CD4-positive, alpha-beta memory T cell (primary cell): ENCODE data around the gene DKK3. TPM values are rescaled to one million over a fixed set of nuclear protein-coding genes. Genes with fewer than 3 reads are reported as not detected.

Experiments
- CTCF ChIA-PET: fragments of 350-600 bp; sonication (Branson Sonifier 250); formaldehyde crosslinking; loops from one replicate; lab custom pipeline; 2021; ENCODE audit warnings: inconsistent platforms; ENCODE audit not compliant: partially characterized antibody; lab: Charles Lee
- POLR2A ChIA-PET: fragments of 350-600 bp; sonication (Branson Sonifier 250); formaldehyde crosslinking; loops from one replicate; lab custom pipeline; 2021; ENCODE audit not compliant: partially characterized antibody; lab: Charles Lee
- DNase-seq, 5 donors: peaks; one replicate each; pipeline versions ENCODE4 v3.0.0 to v3.0.0-alpha.2; 2020 to 2022; ENCODE audit warnings: mixed read lengths in 1 of 5
- H3K27ac ChIP-seq: one replicate; pipeline ENCODE4 v1.7.0; 2013; ENCODE audit warnings: low read depth, low read length
- H3K27me3 ChIP-seq: 2 replicates; pipeline ENCODE4 v1.7.0; 2013; ENCODE audit warnings: mild to moderate bottlenecking, low read length, moderate library complexity; ENCODE audit not compliant: insufficient read depth
- H3K36me3 ChIP-seq: 2 replicates; pipeline ENCODE4 v1.7.0; 2013; ENCODE audit warnings: mild to moderate bottlenecking, low read length, moderate library complexity; ENCODE audit not compliant: insufficient read depth
- H3K4me1 ChIP-seq: 2 replicates; pipeline ENCODE4 v1.7.0; 2013; ENCODE audit warnings: mild to moderate bottlenecking, low read length, moderate library complexity; ENCODE audit not compliant: insufficient read depth
- H3K4me3 ChIP-seq, 2 donors: one replicate each; pipeline ENCODE4 v1.7.0; 2013; ENCODE audit warnings: low read length in 2 of 2, mild to moderate bottlenecking in 1 of 2
- H3K9me3 ChIP-seq, 2 donors: one replicate each; pipeline ENCODE4 v1.7.0; 2013; ENCODE audit warnings: low read length in 2 of 2, control low read depth in 1 of 2; ENCODE audit not compliant: control insufficient read depth in 1 of 2
- H3K27ac Mint-ChIP-seq, 7 donors: one replicate each; pipeline ENCODE4 v1.8.0; 2020 to 2021; ENCODE audit warnings: mixed read lengths in 7 of 7, mild to moderate bottlenecking in 6 of 7, inconsistent platforms in 3 of 7, moderate library complexity in 3 of 7
- H3K27me3 Mint-ChIP-seq, 2 donors: one replicate each; pipeline ENCODE4 v1.8.0; 2020 to 2021; ENCODE audit warnings: mixed read lengths in 2 of 2
- H3K36me3 Mint-ChIP-seq, 2 donors: one replicate each; pipeline ENCODE4 v1.8.0; 2020 to 2021; ENCODE audit warnings: mixed read lengths in 2 of 2, inconsistent platforms in 1 of 2, mild to moderate bottlenecking in 1 of 2
- H3K4me1 Mint-ChIP-seq, 4 donors: one replicate each; pipeline ENCODE4 v1.8.0; 2020 to 2021; ENCODE audit warnings: mixed read lengths in 4 of 4, mild to moderate bottlenecking in 1 of 4
- H3K4me3 Mint-ChIP-seq, 8 donors: one replicate each; pipeline ENCODE4 v1.8.0; 2020 to 2021; ENCODE audit warnings: mixed read lengths in 8 of 8, mild to moderate bottlenecking in 7 of 8, moderate library complexity in 6 of 8, inconsistent platforms in 3 of 8
- H3K9me3 Mint-ChIP-seq, 8 donors: one replicate each; pipeline ENCODE4 v1.8.0; 2020 to 2021; ENCODE audit warnings: mixed read lengths in 8 of 8, mild to moderate bottlenecking in 5 of 8, inconsistent platforms in 3 of 8, moderate library complexity in 1 of 8
- intact Hi-C: fragments of 100-400 bp; cut with micrococcal nuclease; formaldehyde crosslinking; loops from one replicate; pipeline ENCODE4 v1.15.1; 2023
- polyA plus RNA-seq, 2 donors: library from polyadenylated mRNA; unstranded; fragments of 300-500 nt; fragmentation: Illumina TruSeq; gene quantifications; one replicate each; pipeline ENCODE4 v1.2.3, GENCODE V29; 2021
- total RNA-seq, 2 experiments: library from RNA; stranded (reverse); gene quantifications; one replicate each; pipeline ENCODE4 v1.2.3, GENCODE V29; 2021

Gene DKK3
- total and polyA plus RNA-seq, 4 experiments from 2014 or later: 0.89 to 3.1 (median 2.9) TPM; not detected in 1

- ChIA-PET POLR2A (no interaction called here), CTCF (no interaction called here)
- Histone ChIP-seq H3K4me1 (peaks cover 8% of the 10 kb centered on the region), H3K27me3 (peaks cover 34% of the 10 kb centered on the region), H3K9me3 (no peaks in the 10 kb centered on the region), H3K4me3 (no peak overlapping the region), H3K27ac (no peak overlapping the region), H3K36me3 (no peaks in the 10 kb centered on the region)
- intact Hi-C loops: no loop called here
- H3K27ac Mint-ChIP-seq: peak overlapping the region in 1 of 7 donors; percentile 29
- H3K27me3 Mint-ChIP-seq: peaks cover 52 to 66% of the 10 kb centered on the region in 2 donors
- peak overlapping the region; percentile 59 to 78 (median 74) for H3K4me3 Mint-ChIP-seq
- H3K4me1 Mint-ChIP-seq: peaks cover 10 to 21% (median 10%) of the 10 kb centered on the region in 4 donors
- no peaks in the 10 kb centered on the region for H3K36me3 Mint-ChIP-seq
- H3K9me3 Mint-ChIP-seq: peaks cover 0 to 2% (median 0%) of the 10 kb centered on the region in 8 donors
- DNase-seq: no peak
Observed at GRCh38 chr11:12009617-12010321, 1.3 kb upstream of the DKK3 start.

- CTCF ChIA-PET: interaction anchor here (1.2 kb wide), 1 partner anchor 44 kb away, joined by 3 read pairs; no protein-coding TSS in a partner anchor
- peaks cover 0 to 2% (median 0%) of the 10 kb centered on the region in 8 donors for H3K9me3 Mint-ChIP-seq
- peaks cover 10 to 21% (median 10%) of the 10 kb centered on the region in 4 donors for H3K4me1 Mint-ChIP-seq
- no peaks in the 10 kb centered on the region for H3K36me3 Mint-ChIP-seq
- no peak for DNase-seq
- POLR2A ChIA-PET: no interaction called here
- Histone ChIP-seq H3K27ac (no peak overlapping the region), H3K4me1 (peaks cover 8% of the 10 kb centered on the region), H3K36me3 (no peaks in the 10 kb centered on the region), H3K4me3 (peak overlapping the region in 1 of 2 donors; percentile 18), H3K9me3 (no peaks in the 10 kb centered on the region), H3K27me3 (peaks cover 41% of the 10 kb centered on the region)
- intact Hi-C loops: no loop called here
- peaks cover 54 to 68% of the 10 kb centered on the region in 2 donors for H3K27me3 Mint-ChIP-seq
- H3K4me3 Mint-ChIP-seq: peak overlapping the region; percentile 59 to 81 (median 78)
- H3K27ac Mint-ChIP-seq: no peak overlapping the region
Observed at GRCh38 chr11:12008790-12009616, 577 bp upstream of the DKK3 start.

- Mint-ChIP-seq H3K36me3 (no peaks in the 10 kb centered on the region), H3K9me3 (peaks cover 0 to 2% (median 0%) of the 10 kb centered on the region in 8 donors), H3K27me3 (peaks cover 56 to 66% of the 10 kb centered on the region in 2 donors), H3K27ac (no peak overlapping the region), H3K4me3 (peak overlapping the region in 2 of 8 donors; percentile 54 to 69), H3K4me1 (peaks cover 10 to 21% (median 10%) of the 10 kb centered on the region in 4 donors)
- Histone ChIP-seq H3K4me1 (peaks cover 8% of the 10 kb centered on the region), H3K9me3 (no peaks in the 10 kb centered on the region), H3K4me3 (no peak overlapping the region), H3K36me3 (no peaks in the 10 kb centered on the region), H3K27ac (no peak overlapping the region), H3K27me3 (peaks cover 50% of the 10 kb centered on the region)
- POLR2A ChIA-PET: no interaction called here
- CTCF ChIA-PET: no interaction called here
- no peak for DNase-seq
- intact Hi-C loops: no loop called here
Observed at GRCh38 chr11:12007230-12007593, 1.2 kb downstream of the DKK3 start.

GRCh38 chr11:12006552-12007229 lies 1.7 kb downstream of the DKK3 start:
- ChIA-PET CTCF (no interaction called here), POLR2A (no interaction called here)
- Histone ChIP-seq H3K4me3 (no peak overlapping the region), H3K27ac (no peak overlapping the region), H3K36me3 (no peaks in the 10 kb centered on the region), H3K9me3 (no peaks in the 10 kb centered on the region), H3K27me3 (peaks cover 50% of the 10 kb centered on the region), H3K4me1 (peaks cover 8% of the 10 kb centered on the region)
- H3K36me3 Mint-ChIP-seq: no peaks in the 10 kb centered on the region
- H3K27me3 Mint-ChIP-seq: peaks cover 59 to 67% of the 10 kb centered on the region in 2 donors
- H3K27ac Mint-ChIP-seq: peak overlapping the region in 1 of 7 donors; percentile 14
- no peak for DNase-seq
- peaks cover 0 to 2% (median 0%) of the 10 kb centered on the region in 8 donors for H3K9me3 Mint-ChIP-seq
- H3K4me1 Mint-ChIP-seq: peaks cover 10 to 21% (median 10%) of the 10 kb centered on the region in 4 donors
- H3K4me3 Mint-ChIP-seq: peak overlapping the region in 1 of 8 donors; percentile 47
- intact Hi-C loops: no loop called here

- H3K36me3 ChIP-seq: no peaks in the 10 kb centered on the region
- peaks cover 58 to 60% of the 10 kb centered on the region in 2 donors for H3K27me3 Mint-ChIP-seq
- no peaks in the 10 kb centered on the region for H3K9me3 ChIP-seq
- peaks cover 8% of the 10 kb centered on the region for H3K4me1 ChIP-seq
- intact Hi-C loops: no loop called here
- H3K27ac ChIP-seq: no peak overlapping the region
- DNase-seq: no peak
- H3K36me3 Mint-ChIP-seq: no peaks in the 10 kb centered on the region
- peaks cover 0 to 2% (median 0%) of the 10 kb centered on the region in 8 donors for H3K9me3 Mint-ChIP-seq
- CTCF ChIA-PET: interaction anchor here (0.8 to 2.2 kb wide), 3 partner anchors 15 to 276 kb away, joined by 3 to 6 read pairs (median 3); no protein-coding TSS in a partner anchor
- no peak overlapping the region for H3K27ac Mint-ChIP-seq
- no peak overlapping the region for H3K4me3 Mint-ChIP-seq
- peaks cover 10 to 21% (median 10%) of the 10 kb centered on the region in 4 donors for H3K4me1 Mint-ChIP-seq
- H3K4me3 ChIP-seq: no peak overlapping the region
- POLR2A ChIA-PET: no interaction called here
- H3K27me3 ChIP-seq: peaks cover 50% of the 10 kb centered on the region
Observed at GRCh38 chr11:12005476-12005875, 3.0 kb downstream of the DKK3 start.

GRCh38 chr11:12005061-12005460 lies 3.4 kb downstream of the DKK3 start:
- no peaks in the 10 kb centered on the region for H3K9me3 ChIP-seq
- no peak overlapping the region for H3K27ac Mint-ChIP-seq
- ChIA-PET POLR2A (no interaction called here), CTCF (interaction anchor here (0.7 to 2.2 kb wide), 4 partner anchors 14 to 277 kb away, joined by 3 to 6 read pairs (median 4); no protein-coding TSS in a partner anchor)
- H3K4me1 Mint-ChIP-seq: peaks cover 8 to 21% (median 10%) of the 10 kb centered on the region in 4 donors
- peaks cover 56% of the 10 kb centered on the region in 2 donors for H3K27me3 Mint-ChIP-seq
- H3K36me3 ChIP-seq: no peaks in the 10 kb centered on the region
- H3K27me3 ChIP-seq: peaks cover 47% of the 10 kb centered on the region
- H3K4me3 Mint-ChIP-seq: no peak overlapping the region
- peaks cover 0 to 2% (median 0%) of the 10 kb centered on the region in 8 donors for H3K9me3 Mint-ChIP-seq
- H3K4me3 ChIP-seq: no peak overlapping the region
- no peaks in the 10 kb centered on the region for H3K36me3 Mint-ChIP-seq
- intact Hi-C loops: no loop called here
- H3K27ac ChIP-seq: no peak overlapping the region
- peaks cover 8% of the 10 kb centered on the region for H3K4me1 ChIP-seq
- no peak for DNase-seq
